ENCODE results near the gene EFTUD2. TPM values are rescaled to one million over a fixed set of nuclear protein-coding genes. Genes with fewer than 3 reads are reported as not detected.
A peak's percentile ranks its signal among the peaks of the same experiment; 100 is the strongest.
"Not testable (repeated sequence)": the region's sequence is repeated elsewhere in the genome, so short reads cannot be mapped to it uniquely, and the experiment has no call there.

The EFTUD2 gene
- total and polyA plus RNA-seq, 2 of the 4 experiments (the other 2 are of a cell fraction) = 72.5 to 126 TPM

- peaks cover 6% of the 10 kb centered on the region for H3K4me1 ChIP-seq (ENCODE audit: control insufficient read depth, insufficient read depth, low read length)
- no peak overlapping the region for H3K27ac ChIP-seq (ENCODE audit: insufficient read depth, low read length)
- no peak overlapping the region for H3K56ac ChIP-seq (ENCODE audit: extremely low read depth, insufficient read depth, low read length)
- ATAC-seq (ENCODE audit: low read depth) (no peak), DNase-seq (no peak)
- H2BK5ac ChIP-seq (ENCODE audit: low read depth, low read length, poor library complexity, severe bottlenecking) = no peak overlapping the region
- peaks cover 9% of the 10 kb centered on the region for H3K9me1 ChIP-seq (ENCODE audit: insufficient read depth, low read length)
- H3K4me3 ChIP-seq (ENCODE audit: insufficient read depth, low read depth, low read length) = no peak overlapping the region
- H3K79me1 ChIP-seq (ENCODE audit: low read depth in 1 of 2, low read length in 2 of 2) = peaks cover 26 to 75% of the 10 kb centered on the region in 2 experiments
- H3K23ac ChIP-seq (ENCODE audit: low read depth, low read length) = no peak overlapping the region
- H2AK9ac ChIP-seq (replicated peaks; ENCODE audit: low read depth, low read length, poor library complexity) = no peak overlapping the region
- TF ChIP-seq CEBPB (IDR thresholded peaks at IDR 0.05; ENCODE audit: low read depth, low read length) = peak; percentile 85
- TF ChIP-seq MXI1 (IDR thresholded peaks at IDR 0.05; ENCODE audit: borderline replicate concordance, low read depth, low read length) = no peak
- H2BK15ac ChIP-seq (ENCODE audit: low read depth, low read length) = no peak overlapping the region
- in situ Hi-C loops (cut with MboI; ENCODE audit: low sequenced_read_pairs) (no loop called here), dilution Hi-C loops (cut with HindIII; ENCODE audit: low sequenced_read_pairs, unreplicated experiment) (no loop called here), intact Hi-C loops (cut with micrococcal nuclease) (no loop called here)
- no peak overlapping the region for H3K14ac ChIP-seq (replicated peaks; ENCODE audit: low read depth, low read length)
- H4K20me1 ChIP-seq (ENCODE audit: insufficient read depth, low read length) = peaks cover 30% of the 10 kb centered on the region
- no peak overlapping the region for H3K4me2 ChIP-seq (ENCODE audit: low read depth, low read length)
- H2AFZ ChIP-seq (replicated peaks; ENCODE audit: low read length, poor library complexity) = no peak overlapping the region
- BruUV-seq (replicated peaks) = no TSS peak
- ChIA-PET POLR2A (ENCODE audit: unreplicated experiment) (interaction anchor here (0.6 kb wide), 1 partner anchor 588 kb away, joined by 3 read pairs; no protein-coding TSS in a partner anchor), CTCF (no interaction called here)
- no peak overlapping the region for H3K9ac ChIP-seq (ENCODE audit: low read depth, low read length)
- H2BK20ac ChIP-seq (ENCODE audit: low read depth, low read length) = no peak overlapping the region
- no peaks in the 10 kb centered on the region for H3K27me3 ChIP-seq (ENCODE audit: control insufficient read depth, insufficient read depth, low read length)
- H4K91ac ChIP-seq (ENCODE audit: insufficient read depth, low read depth, low read length) = no peak overlapping the region
- H2AK5ac ChIP-seq (ENCODE audit: low read depth, low read length) = peak overlapping the region; percentile 25; the same call in 1 of the 2 replicates
- WGBS, 2 experiments (ENCODE audit: extremely low coverage in 2 of 2, insufficient read length in 1 of 2) = 100% methylated on average over 1 of the region's 4 CpGs; no CpG with 5 or more reads in 1 of the 2 experiments
- no peak overlapping the region for H3K4ac ChIP-seq (ENCODE audit: low read depth, low read length)
- no peak overlapping the region for H4K8ac ChIP-seq (ENCODE audit: low read depth in 2 of 2, low read length in 2 of 2)
- H3K18ac ChIP-seq (ENCODE audit: low read depth, low read length) = no peak overlapping the region
- no peaks in the 10 kb centered on the region; the same call in 1 of the 2 replicates for H3K36me3 ChIP-seq (ENCODE audit: control insufficient read depth, insufficient read depth, low read length)
- no peak overlapping the region for H4K5ac ChIP-seq (ENCODE audit: low read depth, low read length)
- no peaks in the 10 kb centered on the region for H3K9me3 ChIP-seq (ENCODE audit: control insufficient read depth, insufficient read depth, low read length)
- no peak overlapping the region for H2BK120ac ChIP-seq (ENCODE audit: low read depth, low read length)
These were observed 87.0 kb downstream of the EFTUD2 start for GRCh38 chr17:44812263-44812662.

GRCh38 chr17:44808656-44809388 lies 90.4 kb downstream of the EFTUD2 start:
- H3K18ac ChIP-seq (ENCODE audit: low read depth, low read length); H3K56ac ChIP-seq (ENCODE audit: extremely low read depth, insufficient read depth, low read length); in situ Hi-C loops (cut with MboI; ENCODE audit: low sequenced_read_pairs); CTCF ChIA-PET; H3K27ac ChIP-seq (ENCODE audit: insufficient read depth, low read length); dilution Hi-C loops (cut with HindIII; ENCODE audit: low sequenced_read_pairs, unreplicated experiment); H3K27me3 ChIP-seq (ENCODE audit: control insufficient read depth, insufficient read depth, low read length); H4K8ac ChIP-seq (ENCODE audit: low read depth in 2 of 2, low read length in 2 of 2); H2BK15ac ChIP-seq (ENCODE audit: low read depth, low read length); POLR2A ChIA-PET (ENCODE audit: unreplicated experiment); H2AK9ac ChIP-seq (replicated peaks; ENCODE audit: low read depth, low read length, poor library complexity); H3K4me3 ChIP-seq (ENCODE audit: insufficient read depth, low read depth, low read length); H3K4me2 ChIP-seq (ENCODE audit: low read depth, low read length); H3K9ac ChIP-seq (ENCODE audit: low read depth, low read length); H4K91ac ChIP-seq (ENCODE audit: insufficient read depth, low read depth, low read length); intact Hi-C loops (cut with micrococcal nuclease); H3K4ac ChIP-seq (ENCODE audit: low read depth, low read length); H2BK120ac ChIP-seq (ENCODE audit: low read depth, low read length); H3K9me3 ChIP-seq (ENCODE audit: control insufficient read depth, insufficient read depth, low read length); ATAC-seq (ENCODE audit: low read depth); DNase-seq; H3K14ac ChIP-seq (replicated peaks; ENCODE audit: low read depth, low read length); H2BK5ac ChIP-seq (ENCODE audit: low read depth, low read length, poor library complexity, severe bottlenecking); H3K4me1 ChIP-seq (ENCODE audit: control insufficient read depth, insufficient read depth, low read length); H3K23ac ChIP-seq (ENCODE audit: low read depth, low read length); H2AK5ac ChIP-seq (ENCODE audit: low read depth, low read length); H2AFZ ChIP-seq (replicated peaks; ENCODE audit: low read length, poor library complexity); BruUV-seq (replicated peaks); H4K5ac ChIP-seq (ENCODE audit: low read depth, low read length): not testable (repeated sequence)
- H3K9me1 ChIP-seq (ENCODE audit: insufficient read depth, low read length) = peaks cover 14% of the 10 kb centered on the region
- peaks cover 31% of the 10 kb centered on the region for H4K20me1 ChIP-seq (ENCODE audit: insufficient read depth, low read length)
- WGBS, 2 experiments (ENCODE audit: extremely low coverage in 2 of 2, insufficient read length in 1 of 2) = no CpG with 5 or more reads among the region's 9 CpGs
- H2BK20ac ChIP-seq (ENCODE audit: low read depth, low read length) = 0 out of 2 replicates have a peak overlapping the region, but pooled peaks have one; percentile 37
- H3K36me3 ChIP-seq (ENCODE audit: control insufficient read depth, insufficient read depth, low read length) = peaks cover 18% of the 10 kb centered on the region
- peaks cover 30 to 79% of the 10 kb centered on the region in 2 experiments for H3K79me1 ChIP-seq (ENCODE audit: low read depth in 1 of 2, low read length in 2 of 2)

Data from IMR-90 (cell line).